ENCODE measurements around the gene SLC1A2.

SLC1A2 gene

GRCh38 chr11:35347921-35348331 lies 71.4 kb downstream of the SLC1A2 start:
- peak in 1 of 2 experiments; percentile 81 for DNase-seq

- peak in 1 of 2 experiments; percentile 63 for DNase-seq
Observed at GRCh38 chr11:35347173-35347878, 72.0 kb downstream of the SLC1A2 start.

- peak; percentile 15 to 33 for DNase-seq
Observed at GRCh38 chr11:35346472-35347156, 72.7 kb downstream of the SLC1A2 start.

GRCh38 chr11:35344681-35345574 lies 74.4 kb downstream of the SLC1A2 start:
- DNase-seq: no peak

GRCh38 chr11:35343033-35343598 lies 76.2 kb downstream of the SLC1A2 start:
- no peak for DNase-seq

GRCh38 chr11:35340715-35341114 lies 78.6 kb downstream of the SLC1A2 start:
- no peak for DNase-seq

- no peak for DNase-seq
Observed at GRCh38 chr11:35340071-35340470, 79.3 kb downstream of the SLC1A2 start.

GRCh38 chr11:35338921-35339320 lies 80.4 kb downstream of the SLC1A2 start:
- DNase-seq: no peak

GRCh38 chr11:35337914-35338305 lies 81.4 kb downstream of the SLC1A2 start:
- no peak for DNase-seq

- peak in 1 of 2 experiments; percentile 58 for DNase-seq
Observed at GRCh38 chr11:35337136-35337913, 82.0 kb downstream of the SLC1A2 start.

GRCh38 chr11:35336726-35337125 lies 82.6 kb downstream of the SLC1A2 start:
- DNase-seq: no peak

- DNase-seq: no peak
Observed at GRCh38 chr11:35335226-35335625, 84.1 kb downstream of the SLC1A2 start.

- DNase-seq: no peak
Observed at GRCh38 chr11:35334385-35335090, 84.8 kb downstream of the SLC1A2 start.

GRCh38 chr11:35332524-35332923 lies 86.8 kb downstream of the SLC1A2 start:
- DNase-seq: no peak

GRCh38 chr11:35330931-35331330 lies 88.4 kb downstream of the SLC1A2 start:
- DNase-seq: no peak

GRCh38 chr11:35330156-35330889 lies 89.0 kb downstream of the SLC1A2 start:
- no peak for DNase-seq

GRCh38 chr11:35327829-35328228 lies 91.5 kb downstream of the SLC1A2 start:
- DNase-seq: no peak

GRCh38 chr11:35326266-35326879 lies 93.0 kb downstream of the SLC1A2 start:
- DNase-seq: peak in 1 of 2 experiments; percentile 37

- peak in 1 of 2 experiments; percentile 45 for DNase-seq
Observed at GRCh38 chr11:35324981-35325380, 94.4 kb downstream of the SLC1A2 start.

GRCh38 chr11:35324183-35324886 lies 95.0 kb downstream of the SLC1A2 start:
- DNase-seq: no peak

Measured in NCI-H446 (cell line).